Activated naive CD8-positive, alpha-beta T cell treated with anti-CD3 and anti-CD28 coated beads for 36 hours (primary cell): ENCODE measurements around the gene RARRES2. TPM values are rescaled to one million over a fixed set of nuclear protein-coding genes. Genes with fewer than 3 reads are reported as not detected.
"Not testable (repeated sequence)": the region's sequence is repeated elsewhere in the genome, so short reads cannot be mapped to it uniquely, and the experiment has no call there.

ENCODE experiments used
- DNase-seq: peaks from one replicate; pipeline ENCODE4 v3.0.0; 2021
- H3K27ac Mint-ChIP-seq: one replicate; pipeline ENCODE4 v1.8.0; 2022; ENCODE audit warnings: mild to moderate bottlenecking, moderate library complexity, mixed read lengths
- H3K27me3 Mint-ChIP-seq: one replicate; pipeline ENCODE4 v1.8.0; 2022; ENCODE audit warnings: mild to moderate bottlenecking, mixed read lengths
- H3K36me3 Mint-ChIP-seq: one replicate; pipeline ENCODE4 v1.8.0; 2021; ENCODE audit warnings: mild to moderate bottlenecking, mixed read lengths
- H3K4me1 Mint-ChIP-seq: one replicate; pipeline ENCODE4 v1.8.0; 2021; ENCODE audit warnings: mixed read lengths
- H3K4me3 Mint-ChIP-seq: one replicate; pipeline ENCODE4 v1.8.0; 2022; ENCODE audit warnings: mild to moderate bottlenecking, moderate library complexity, mixed read lengths
- H3K9me3 Mint-ChIP-seq: one replicate; pipeline ENCODE4 v1.8.0; 2022; ENCODE audit warnings: mixed read lengths
- total RNA-seq, 2 experiments: library from RNA; stranded (reverse); gene quantifications; one replicate each; pipeline ENCODE4 v1.2.3, GENCODE V29; 2021

Gene RARRES2
- total RNA-seq, 2 experiments from 2014 or later: not detected

- no peak for DNase-seq
- no peak overlapping the region for H3K4me3 Mint-ChIP-seq
- H3K36me3 Mint-ChIP-seq: peaks cover 39% of the 10 kb centered on the region
- no peaks in the 10 kb centered on the region for H3K27me3 Mint-ChIP-seq
- H3K9me3 Mint-ChIP-seq: no peaks in the 10 kb centered on the region
- peaks cover 28% of the 10 kb centered on the region for H3K4me1 Mint-ChIP-seq
- no peak overlapping the region for H3K27ac Mint-ChIP-seq
Observed at GRCh38 chr7:150327308-150327707, 14.1 kb downstream of the RARRES2 start.

- peaks cover 44% of the 10 kb centered on the region for H3K36me3 Mint-ChIP-seq
- H3K27me3 Mint-ChIP-seq: no peaks in the 10 kb centered on the region
- DNase-seq: no peak
- no peak overlapping the region for H3K27ac Mint-ChIP-seq
- peaks cover 34% of the 10 kb centered on the region for H3K4me1 Mint-ChIP-seq
- H3K4me3 Mint-ChIP-seq: no peak overlapping the region
- H3K9me3 Mint-ChIP-seq: no peaks in the 10 kb centered on the region
Observed at GRCh38 chr7:150326657-150327268, 14.7 kb downstream of the RARRES2 start.

- Mint-ChIP-seq H3K9me3 (no peaks in the 10 kb centered on the region), H3K4me3 (no peak overlapping the region), H3K36me3 (peaks cover 50% of the 10 kb centered on the region), H3K4me1 (peaks cover 42% of the 10 kb centered on the region), H3K27ac (no peak overlapping the region), H3K27me3 (no peaks in the 10 kb centered on the region)
- DNase-seq: no peak
Observed at GRCh38 chr7:150325901-150326300, 15.5 kb downstream of the RARRES2 start.

GRCh38 chr7:150325110-150325611, 16.3 kb downstream of the RARRES2 start:
- Mint-ChIP-seq H3K27ac (peak overlapping the region; percentile 6), H3K4me3 (peak overlapping the region; percentile 96)
- no peak for DNase-seq

GRCh38 chr7:150324373-150324961, 17.0 kb downstream of the RARRES2 start:
- Mint-ChIP-seq H3K9me3 (no peaks in the 10 kb centered on the region), H3K4me1 (peaks cover 45% of the 10 kb centered on the region), H3K27ac (peak overlapping the region; percentile 97), H3K4me3 (peak overlapping the region; percentile 96), H3K27me3 (no peaks in the 10 kb centered on the region), H3K36me3 (peaks cover 52% of the 10 kb centered on the region)
- DNase-seq: no peak

More at GRCh38 chr7:150325110-150325611, 16.3 kb downstream of the RARRES2 start:
- H3K36me3 Mint-ChIP-seq: peaks cover 52% of the 10 kb centered on the region
- H3K27me3 Mint-ChIP-seq: no peaks in the 10 kb centered on the region
- H3K4me1 Mint-ChIP-seq: peaks cover 45% of the 10 kb centered on the region
- H3K9me3 Mint-ChIP-seq: no peaks in the 10 kb centered on the region

- Mint-ChIP-seq H3K27me3 (no peaks in the 10 kb centered on the region), H3K4me3 (peak overlapping the region; percentile 96), H3K4me1 (peaks cover 45% of the 10 kb centered on the region), H3K36me3 (peaks cover 52% of the 10 kb centered on the region), H3K27ac (peak overlapping the region; percentile 97), H3K9me3 (no peaks in the 10 kb centered on the region)
- no peak for DNase-seq
Observed at GRCh38 chr7:150323682-150324372, 17.6 kb downstream of the RARRES2 start.

GRCh38 chr7:150322833-150323681, 18.4 kb downstream of the RARRES2 start, which contains the start of the genes ACTR3C and LRRC61:
ACTR3C (minus strand) TSS chr7:150323545; CDS start chr7:150295296, 28,249 bp downstream.
LRRC61 (plus strand) TSS chr7:150323355; CDS start chr7:150336862, 13,507 bp downstream.
- Mint-ChIP-seq H3K27ac (peak within 1 kb of the TSS; percentile 100), H3K27me3 (no peaks in the 10 kb centered on the region), H3K9me3 (no peaks in the 10 kb centered on the region), H3K4me3 (peak within 1 kb of the TSS; percentile 96), H3K36me3 (peaks cover 56% of the 10 kb centered on the region), H3K4me1 (peaks cover 45% of the 10 kb centered on the region)
- peak; percentile 78 for DNase-seq

GRCh38 chr7:150322114-150322832, 19.2 kb downstream of the RARRES2 start:
- peak; percentile 67 for DNase-seq
- Mint-ChIP-seq H3K4me3 (peak overlapping the region; percentile 96), H3K4me1 (peaks cover 45% of the 10 kb centered on the region), H3K27ac (peak overlapping the region; percentile 100), H3K9me3 (no peaks in the 10 kb centered on the region), H3K36me3 (peaks cover 55% of the 10 kb centered on the region), H3K27me3 (no peaks in the 10 kb centered on the region)

GRCh38 chr7:150321788-150322113, 19.7 kb downstream of the RARRES2 start:
- DNase-seq: no peak
- Mint-ChIP-seq H3K4me3 (peak overlapping the region; percentile 96), H3K27ac (peak overlapping the region; percentile 100), H3K27me3 (no peaks in the 10 kb centered on the region), H3K36me3 (peaks cover 51% of the 10 kb centered on the region), H3K9me3 (no peaks in the 10 kb centered on the region), H3K4me1 (peaks cover 42% of the 10 kb centered on the region)

- Mint-ChIP-seq H3K4me1 (peaks cover 19% of the 10 kb centered on the region), H3K9me3 (no peaks in the 10 kb centered on the region), H3K27ac (no peak overlapping the region), H3K27me3 (no peaks in the 10 kb centered on the region), H3K4me3 (no peak overlapping the region), H3K36me3 (peaks cover 26% of the 10 kb centered on the region)
- DNase-seq: no peak
Observed at GRCh38 chr7:150317748-150318444, 23.5 kb downstream of the RARRES2 start.

- not testable (repeated sequence) for DNase-seq, H3K27ac Mint-ChIP-seq, H3K9me3 Mint-ChIP-seq, H3K4me3 Mint-ChIP-seq, H3K27me3 Mint-ChIP-seq
- Mint-ChIP-seq H3K36me3 (peaks cover 20% of the 10 kb centered on the region), H3K4me1 (peaks cover 13% of the 10 kb centered on the region)
Observed at GRCh38 chr7:150316987-150317386, 24.4 kb downstream of the RARRES2 start.

GRCh38 chr7:150314639-150315239, 26.7 kb downstream of the RARRES2 start:
- Mint-ChIP-seq H3K9me3 (no peaks in the 10 kb centered on the region), H3K4me3 (no peak overlapping the region), H3K36me3 (peaks cover 9% of the 10 kb centered on the region), H3K27me3 (no peaks in the 10 kb centered on the region), H3K4me1 (no peaks in the 10 kb centered on the region), H3K27ac (no peak overlapping the region)
- DNase-seq: no peak

- H3K4me3 Mint-ChIP-seq: no peak overlapping the region
- no peaks in the 10 kb centered on the region for H3K9me3 Mint-ChIP-seq
- peaks cover 9% of the 10 kb centered on the region for H3K36me3 Mint-ChIP-seq
- H3K27me3 Mint-ChIP-seq: no peaks in the 10 kb centered on the region
- no peak overlapping the region for H3K27ac Mint-ChIP-seq
- no peaks in the 10 kb centered on the region for H3K4me1 Mint-ChIP-seq
- DNase-seq: no peak
Observed at GRCh38 chr7:150313870-150314269, 27.6 kb downstream of the RARRES2 start.
